A673 (cell line): ENCODE results near the gene TMEM255B. TPM values are rescaled to one million over a fixed set of nuclear protein-coding genes. Genes with fewer than 3 reads are reported as not detected.

Experiments used
- BruUV-seq: library from RNA; stranded (reverse); fragments of 400-500 nt; replicated peaks from 2 replicates; lab custom pipeline; 2021; lab: Mats Ljungman, UMichigan
- CTCF ChIA-PET: fragments of 300-600 bp; sonication (Branson Sonifier 250); formaldehyde crosslinking; loops from one replicate; lab custom pipeline; 2022; ENCODE audit warnings: antibody characterized with exemption; lab: Charles Lee
- POLR2A ChIA-PET: fragments of 300-600 bp; sonication (Branson Sonifier 250); formaldehyde crosslinking; loops from one replicate; lab custom pipeline; 2022; ENCODE audit warnings: antibody characterized with exemption; ENCODE audit not compliant: low non-redundant PET; lab: Charles Lee
- DNase-seq: peaks from one replicate; pipeline ENCODE4 v3.0.0-alpha.2; 2015; ENCODE audit warnings: low spot score
- H3K27ac ChIP-seq: fragments of 200-600 bp; sonication (generic); 2 replicates; pipeline ENCODE4 v1.5.1; 2016; ENCODE audit warnings: mixed run types, low read depth, mild to moderate bottlenecking, mixed read lengths, antibody characterized with exemption, low read length; ENCODE audit not compliant: poor library complexity, severe bottlenecking
- H3K27me3 ChIP-seq: fragments of 200-600 bp; sonication (generic); replicated peaks from 2 replicates; pipeline ENCODE4 v1.6.1; 2017; ENCODE audit warnings: mixed run types, low read depth, mild to moderate bottlenecking, mixed read lengths, antibody characterized with exemption, low read length; ENCODE audit not compliant: insufficient read depth, poor library complexity
- H3K36me3 ChIP-seq: fragments of 200-600 bp; sonication (generic); 2 replicates; pipeline ENCODE4 v1.6.1; 2016; ENCODE audit warnings: mixed run types, mild to moderate bottlenecking, mixed read lengths, antibody characterized with exemption, low read length; ENCODE audit not compliant: insufficient read depth, poor library complexity, severe bottlenecking
- H3K4me1 ChIP-seq: fragments of 200-600 bp; sonication (generic); 2 replicates; pipeline ENCODE4 v1.6.1; 2017; ENCODE audit warnings: mixed run types, mild to moderate bottlenecking, mixed read lengths, antibody characterized with exemption, low read length; ENCODE audit not compliant: insufficient read depth, poor library complexity, severe bottlenecking
- H3K4me3 ChIP-seq: fragments of 200-600 bp; sonication (generic); 2 replicates; pipeline ENCODE4 v1.5.1; 2016; ENCODE audit warnings: low read depth, mixed run types, mild to moderate bottlenecking, mixed read lengths, low read length; ENCODE audit not compliant: poor library complexity, severe bottlenecking
- H3K9me3 ChIP-seq: fragments of 200-600 bp; sonication (generic); 2 replicates; pipeline ENCODE4 v1.6.1; 2016; ENCODE audit warnings: mixed run types, low read depth, mild to moderate bottlenecking, mixed read lengths, antibody characterized with exemption, low read length; ENCODE audit not compliant: poor library complexity, severe bottlenecking
- CTCF ChIP-seq: fragments of 300-800, 200-600 bp; sonication (generic); conservative IDR thresholded peaks from 2 replicates; pipeline ENCODE4 v1.5.1; 2017; ENCODE audit warnings: low read depth, mild to moderate bottlenecking, antibody characterized with exemption, low read length, moderate library complexity, mixed read lengths
- EZH2 ChIP-seq: fragments of 200-600 bp; sonication (generic); IDR thresholded peaks from 2 replicates; pipeline ENCODE4 v1.6.1; 2017; ENCODE audit warnings: borderline replicate concordance, low read depth, mild to moderate bottlenecking, mixed read lengths, antibody characterized with exemption, low read length; ENCODE audit not compliant: poor library complexity, severe bottlenecking
- intact Hi-C: fragments of 100-400 bp; cut with micrococcal nuclease; formaldehyde crosslinking; loops from one replicate; pipeline ENCODE4 v1.10.0; 2022; ENCODE audit not compliant: unreplicated experiment
- total RNA-seq: library from RNA; stranded (reverse); gene quantifications from 2 replicates; pipeline ENCODE4 v1.2.3, GENCODE V29; 2021

Gene TMEM255B
- total RNA-seq, 1 experiment from 2014 or later: 0.06 TPM

GRCh38 chr13:113792236-113792770 is 33.3 kb downstream of the TMEM255B start:
- H3K4me1 ChIP-seq: no peaks in the 10 kb centered on the region
- POLR2A ChIA-PET: no interaction called here

GRCh38 chr13:113792886-113793717 is 34.1 kb downstream of the TMEM255B start:
- POLR2A ChIA-PET: no interaction called here
- intact Hi-C loops: no loop called here
- no TSS peak for BruUV-seq

More at GRCh38 chr13:113792236-113792770, 33.3 kb downstream of the TMEM255B start:
- no peaks in the 10 kb centered on the region for H3K9me3 ChIP-seq
- BruUV-seq: no TSS peak
- no peaks in the 10 kb centered on the region for H3K36me3 ChIP-seq
- DNase-seq: no peak
- CTCF ChIA-PET: no interaction called here
- no peak overlapping the region for H3K4me3 ChIP-seq
- intact Hi-C loops: no loop called here
- no peak for TF ChIP-seq EZH2
- no peak for TF ChIP-seq CTCF
- no peak overlapping the region for H3K27ac ChIP-seq
- H3K27me3 ChIP-seq: peaks cover 19% of the 10 kb centered on the region

GRCh38 chr13:113793718-113794085 is 34.7 kb downstream of the TMEM255B start:
- ChIA-PET CTCF (no interaction called here), POLR2A (no interaction called here)
- Histone ChIP-seq H3K9me3 (no peaks in the 10 kb centered on the region), H3K36me3 (no peaks in the 10 kb centered on the region), H3K27ac (no peak overlapping the region), H3K27me3 (peaks cover 19% of the 10 kb centered on the region), H3K4me3 (no peak overlapping the region), H3K4me1 (no peaks in the 10 kb centered on the region)
- DNase-seq: no peak
- BruUV-seq: no TSS peak
- no peak for TF ChIP-seq EZH2
- TF ChIP-seq CTCF: no peak
- intact Hi-C loops: no loop called here

More at GRCh38 chr13:113792886-113793717, 34.1 kb downstream of the TMEM255B start:
- CTCF ChIA-PET: no interaction called here
- H3K9me3 ChIP-seq: no peaks in the 10 kb centered on the region
- peaks cover 19% of the 10 kb centered on the region for H3K27me3 ChIP-seq
- TF ChIP-seq CTCF: no peak
- no peak for TF ChIP-seq EZH2
- no peak for DNase-seq
- no peaks in the 10 kb centered on the region for H3K4me1 ChIP-seq
- no peaks in the 10 kb centered on the region for H3K36me3 ChIP-seq
- H3K4me3 ChIP-seq: no peak overlapping the region
- H3K27ac ChIP-seq: no peak overlapping the region
